ENCODE results near the gene TRPM8.
"Not testable (repeated sequence)": the region's sequence is repeated elsewhere in the genome, so short reads cannot be mapped to it uniquely, and the experiment has no call there.

Gene TRPM8

DNA sequence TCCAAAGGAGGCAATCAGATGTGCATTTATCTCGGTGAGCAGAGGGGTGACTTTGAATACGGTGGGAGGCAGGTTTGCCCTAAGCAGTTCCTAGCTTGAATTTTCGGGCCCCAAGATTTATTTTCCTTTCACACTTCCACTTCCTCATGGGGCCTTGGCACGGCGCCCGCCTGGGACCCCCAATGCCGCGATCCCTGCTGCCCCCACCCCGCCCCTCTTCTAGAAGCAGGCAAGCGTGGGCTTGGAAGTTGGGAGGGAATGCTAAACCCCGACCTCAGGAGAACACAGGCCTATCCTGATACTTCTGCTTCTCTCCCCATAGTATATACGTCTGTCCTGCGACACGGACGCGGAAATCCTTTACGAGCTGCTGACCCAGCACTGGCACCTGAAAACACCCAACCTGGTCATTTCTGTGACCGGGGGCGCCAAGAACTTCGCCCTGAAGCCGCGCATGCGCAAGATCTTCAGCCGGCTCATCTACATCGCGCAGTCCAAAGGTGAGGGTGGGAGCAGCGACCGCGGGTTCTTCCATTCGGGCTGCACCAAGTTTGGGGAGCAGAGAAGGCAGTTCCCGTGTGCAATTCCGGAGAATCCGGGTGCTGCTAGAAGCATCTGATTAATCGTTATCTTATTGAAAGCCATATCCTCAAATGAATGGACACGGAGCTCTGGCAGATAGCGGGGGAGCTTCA lies 21.6 kb downstream of the TRPM8 start:
- no peak for DNase-seq

DNA sequence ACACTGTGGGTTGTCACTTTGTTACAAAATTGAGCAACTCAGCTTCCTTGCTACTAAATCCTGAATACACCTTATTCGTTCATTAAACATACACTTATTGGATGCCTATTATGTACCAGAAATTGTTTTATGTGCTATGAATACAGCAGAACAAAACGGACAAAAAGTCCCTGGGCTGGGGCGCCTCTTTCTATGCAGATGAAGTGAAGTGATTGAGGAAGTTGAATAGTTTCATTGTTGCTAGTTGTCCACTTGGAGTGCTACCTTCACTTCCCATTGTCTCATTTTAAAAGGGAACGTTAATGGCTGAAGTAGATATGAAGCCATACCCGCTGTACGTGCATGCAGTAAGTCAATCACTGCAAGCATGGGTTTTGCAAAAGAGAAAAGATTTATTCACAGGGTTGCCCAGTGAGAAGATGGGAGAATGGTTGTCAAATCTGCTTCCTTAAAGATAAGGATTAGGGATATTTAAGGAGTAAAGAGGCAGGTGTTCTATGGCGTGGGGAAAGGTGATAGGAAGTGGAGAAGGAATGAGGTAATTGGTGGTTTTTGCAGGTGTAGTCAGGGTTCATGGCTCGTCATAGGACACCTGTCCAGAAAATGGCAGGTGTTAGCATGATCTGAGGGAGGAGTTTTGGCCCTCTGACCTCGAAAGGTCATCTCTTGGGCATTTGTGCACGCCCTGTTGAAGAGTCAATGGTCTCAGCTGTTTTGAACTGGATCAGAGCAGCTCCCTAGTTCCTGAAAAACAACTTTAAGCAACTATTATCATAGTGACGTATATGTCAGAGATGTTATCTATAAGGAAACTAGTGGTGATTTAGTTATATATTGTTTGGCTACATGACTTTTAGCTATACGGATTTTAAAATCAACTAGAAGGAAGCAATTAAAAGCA lies 23.5 kb downstream of the TRPM8 start:
- DNase-seq, result no peak

GRCh38 chr2:233942731-233943130 lies 25.6 kb downstream of the TRPM8 start:
- DNase-seq, result no peak

- DNase-seq, result no peak
Observed at GRCh38 chr2:233944269-233944668, 27.1 kb downstream of the TRPM8 start.

- DNase-seq, result no peak
Observed at GRCh38 chr2:233944722-233945121, 27.5 kb downstream of the TRPM8 start.

- no peak for DNase-seq
Observed at GRCh38 chr2:233945146-233945545, 28.0 kb downstream of the TRPM8 start.

DNA sequence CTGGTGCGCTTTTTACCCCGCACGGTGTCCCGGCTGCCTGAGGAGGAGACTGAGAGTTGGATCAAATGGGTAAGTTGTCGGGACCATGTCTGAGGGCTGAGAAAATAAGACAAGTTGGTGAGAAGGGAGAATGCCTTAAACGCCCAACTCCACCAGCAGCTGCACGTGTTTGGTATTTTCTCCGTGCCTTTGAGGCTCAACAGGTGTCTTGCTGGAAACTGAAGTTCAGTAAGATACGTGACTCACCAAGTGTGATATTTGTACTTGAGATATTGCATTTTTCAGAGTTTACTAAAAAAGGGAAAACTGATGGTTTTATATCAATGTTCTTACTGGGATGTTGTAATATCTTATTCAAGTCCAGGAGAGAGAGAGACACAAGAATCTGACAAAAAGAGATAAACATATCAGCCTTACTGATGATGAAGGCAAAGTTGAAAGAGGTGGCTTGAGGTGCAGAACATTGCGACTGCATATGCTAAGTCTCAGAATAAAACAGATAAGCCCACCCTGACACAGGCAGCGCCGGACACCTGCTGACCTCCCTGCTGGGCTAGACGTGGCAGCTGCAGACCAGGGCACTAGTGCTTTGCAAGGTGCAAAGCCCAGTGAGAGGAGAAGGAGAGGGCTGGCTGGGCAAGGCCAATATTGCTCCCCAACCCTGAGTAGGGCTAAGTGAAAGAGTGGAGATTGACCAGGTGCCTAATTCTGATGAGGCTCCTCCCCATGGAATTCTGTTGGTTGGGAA lies 33.1 kb downstream of the TRPM8 start:
- DNase-seq, result no peak

DNA sequence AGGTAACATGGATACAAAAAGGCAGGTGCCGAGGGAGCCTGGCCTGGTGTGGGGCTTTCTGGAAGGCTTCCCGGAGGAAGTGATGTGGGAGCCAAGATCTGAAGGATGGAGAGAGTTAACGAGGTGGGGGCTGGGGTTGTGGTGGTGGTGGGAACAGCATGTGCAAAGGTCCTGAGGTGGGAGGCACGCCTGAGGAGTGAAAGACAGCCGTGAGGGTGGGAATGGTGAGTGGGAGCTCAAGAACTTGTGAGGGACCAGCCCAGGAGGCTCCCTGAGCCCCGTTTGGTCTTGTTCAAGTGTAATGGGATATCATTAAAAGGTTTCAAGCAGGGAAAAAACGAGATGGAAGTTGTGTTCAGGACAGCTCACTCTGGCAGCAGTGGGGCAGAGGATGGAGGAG lies 35.2 kb downstream of the TRPM8 start:
- no peak for DNase-seq

DNA sequence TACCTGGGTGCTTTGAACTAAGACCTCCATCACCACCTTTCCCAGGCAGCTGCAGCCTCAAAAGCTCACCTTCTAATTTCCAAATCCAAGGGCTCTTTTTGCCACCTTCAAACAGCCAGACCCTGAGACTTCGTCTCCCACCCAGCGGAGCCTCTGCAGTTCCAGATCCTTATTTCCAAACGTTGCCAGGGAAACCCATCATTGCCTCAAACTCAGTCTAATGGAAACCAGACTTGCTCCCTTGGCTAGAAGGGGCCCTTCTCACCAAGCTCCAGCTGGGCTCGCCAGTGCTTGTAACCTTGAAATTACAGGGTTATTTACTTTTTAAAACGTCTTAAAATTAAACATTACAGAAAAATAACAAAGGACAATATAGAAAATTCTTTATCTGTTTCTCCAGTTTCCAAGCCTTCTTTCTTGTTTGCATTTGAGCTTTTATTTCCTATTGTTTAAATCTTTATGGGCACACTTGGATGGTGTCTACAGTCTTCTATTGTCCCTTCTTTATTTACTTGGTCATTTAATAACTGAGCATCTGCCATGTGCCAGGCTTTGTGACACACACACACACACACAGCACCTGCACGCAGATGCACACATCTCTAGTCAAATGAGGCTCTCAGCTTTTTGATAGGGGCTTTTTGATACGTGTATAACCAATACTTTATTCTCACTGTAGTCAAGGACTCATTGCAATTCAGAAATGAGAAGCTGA lies 36.1 kb downstream of the TRPM8 start:
- DNase-seq, result no peak

- DNase-seq, result no peak
Observed at GRCh38 chr2:233960203-233960602, 43.0 kb downstream of the TRPM8 start.

DNA sequence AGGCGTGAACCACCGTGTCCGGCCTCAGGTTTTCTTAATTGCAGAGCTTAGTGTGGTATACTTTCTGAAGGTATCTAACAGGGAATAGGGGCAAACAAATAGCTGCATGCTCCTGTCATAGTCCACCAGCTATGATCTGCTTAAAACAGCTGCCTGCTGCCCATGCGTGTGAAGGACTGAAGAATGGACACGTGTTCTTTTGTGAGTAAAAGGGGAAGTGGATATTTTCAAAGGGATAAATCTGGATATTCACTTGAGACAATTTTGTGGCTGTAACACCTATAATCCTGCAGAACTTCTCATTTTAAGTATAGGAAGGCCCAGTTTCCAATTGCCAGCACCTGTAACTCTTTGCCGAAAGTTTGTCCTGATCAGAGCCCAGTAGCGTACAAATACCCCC lies 44.7 kb downstream of the TRPM8 start:
- DNase-seq, result no peak

DNA sequence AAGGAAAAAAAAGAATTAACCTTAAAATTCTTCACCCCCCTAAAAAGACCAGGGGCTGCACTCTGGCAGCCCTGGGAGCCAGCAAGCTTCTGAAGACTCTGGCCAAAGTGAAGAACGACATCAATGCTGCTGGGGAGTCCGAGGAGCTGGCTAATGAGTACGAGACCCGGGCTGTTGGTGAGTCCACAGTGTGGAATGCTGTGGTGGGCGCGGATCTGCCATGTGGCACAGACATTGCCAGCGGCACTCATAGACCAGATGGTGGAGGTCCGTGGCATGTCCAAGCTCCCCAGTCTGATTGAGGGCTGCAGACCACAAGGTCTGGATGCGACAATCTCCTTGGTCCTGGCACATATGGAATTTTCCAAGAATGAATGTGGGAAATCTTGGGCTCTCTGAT lies 47.4 kb downstream of the TRPM8 start:
- DNase-seq, result no peak

DNA sequence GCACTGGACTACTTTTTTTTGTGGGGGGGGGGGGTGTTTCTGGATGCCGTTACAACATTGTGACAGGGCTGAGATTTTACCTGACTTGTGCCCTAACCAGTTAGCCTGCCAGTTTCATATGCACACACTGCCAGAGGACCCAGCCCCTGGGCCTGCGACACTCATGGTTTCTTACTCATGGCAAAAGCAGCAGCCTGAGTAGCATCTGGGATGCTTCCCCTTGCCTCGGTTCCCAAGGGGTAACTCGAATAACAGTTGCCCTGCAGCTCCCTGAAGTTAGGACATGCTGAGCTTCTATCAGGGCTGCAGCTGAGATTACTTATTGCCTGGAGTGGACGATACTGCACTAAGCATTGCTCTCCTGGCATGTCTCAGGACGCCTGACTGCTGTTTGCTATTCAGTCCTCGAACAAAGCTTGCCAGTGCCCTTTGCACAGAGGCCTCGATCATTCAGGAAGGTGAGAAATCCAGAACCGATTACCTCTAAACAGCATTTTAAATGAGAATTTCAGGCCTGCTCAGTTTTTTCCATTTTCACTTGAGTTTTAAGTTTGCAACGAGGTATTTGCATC lies 47.9 kb downstream of the TRPM8 start:
- DNase-seq, result no peak

DNA sequence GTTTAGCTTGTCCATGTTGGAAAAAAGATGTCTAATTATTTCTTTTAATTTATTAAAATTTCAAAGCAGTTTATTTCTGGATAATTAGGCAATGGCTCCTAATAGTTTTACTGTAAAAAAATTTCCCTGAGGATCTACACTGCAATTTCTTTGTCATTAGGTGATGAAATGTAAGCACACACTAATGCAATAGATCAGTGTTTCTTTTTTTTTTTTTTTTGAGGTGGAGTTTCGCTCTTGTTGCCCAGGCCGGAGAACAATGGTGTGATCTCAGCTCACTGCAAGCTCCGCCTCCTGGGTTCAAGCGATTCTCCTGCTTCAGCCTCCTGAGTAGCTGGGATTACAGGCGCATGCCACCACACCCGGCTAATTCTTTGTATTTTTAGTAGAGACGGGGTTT lies 48.5 kb downstream of the TRPM8 start:
- not testable (repeated sequence) for DNase-seq

DNA sequence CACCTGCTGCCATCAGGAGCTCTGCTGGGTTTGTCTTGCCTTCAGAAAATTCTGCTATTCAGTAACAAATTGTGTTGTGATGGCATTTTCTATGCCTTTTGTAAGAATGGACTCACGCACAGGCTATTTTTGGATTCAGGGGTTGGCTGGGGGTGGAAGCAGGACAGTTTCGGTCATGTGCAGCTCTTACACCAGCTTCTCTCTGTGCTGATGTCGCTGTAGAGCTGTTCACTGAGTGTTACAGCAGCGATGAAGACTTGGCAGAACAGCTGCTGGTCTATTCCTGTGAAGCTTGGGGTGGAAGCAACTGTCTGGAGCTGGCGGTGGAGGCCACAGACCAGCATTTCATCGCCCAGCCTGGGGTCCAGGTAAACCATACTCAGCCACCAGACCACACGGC lies 49.2 kb downstream of the TRPM8 start:
- no peak for DNase-seq

- no peak for DNase-seq
Observed at GRCh38 chr2:233967164-233967563, 50.0 kb downstream of the TRPM8 start.

GRCh38 chr2:233968556-233968955 lies 51.4 kb downstream of the TRPM8 start:
- no peak for DNase-seq

GRCh38 chr2:233972460-233972859 lies 55.3 kb downstream of the TRPM8 start:
- not testable (repeated sequence) for DNase-seq

- no peak for DNase-seq
Observed at GRCh38 chr2:233972941-233973575, 55.9 kb downstream of the TRPM8 start.

DNA sequence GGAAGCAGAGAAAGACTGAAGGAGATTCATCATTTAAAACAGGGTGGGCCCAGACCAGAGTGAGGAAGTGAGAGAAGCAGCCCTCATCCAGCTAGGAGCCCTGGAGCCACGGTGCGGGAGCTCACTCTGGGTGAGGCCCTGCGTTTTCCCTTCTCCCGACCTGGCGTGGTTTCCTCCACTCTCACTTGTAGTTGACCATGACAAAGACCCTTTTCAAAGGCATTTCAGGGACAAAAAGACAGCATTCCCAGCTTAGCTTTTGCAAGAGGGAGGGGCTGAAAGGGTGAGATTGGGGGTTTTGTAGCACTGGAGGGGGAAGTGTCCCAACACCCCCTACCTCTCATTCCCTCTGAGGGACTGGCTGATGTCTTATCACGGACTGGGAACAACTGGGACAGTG lies 56.6 kb downstream of the TRPM8 start:
- DNase-seq, result no peak

DNA sequence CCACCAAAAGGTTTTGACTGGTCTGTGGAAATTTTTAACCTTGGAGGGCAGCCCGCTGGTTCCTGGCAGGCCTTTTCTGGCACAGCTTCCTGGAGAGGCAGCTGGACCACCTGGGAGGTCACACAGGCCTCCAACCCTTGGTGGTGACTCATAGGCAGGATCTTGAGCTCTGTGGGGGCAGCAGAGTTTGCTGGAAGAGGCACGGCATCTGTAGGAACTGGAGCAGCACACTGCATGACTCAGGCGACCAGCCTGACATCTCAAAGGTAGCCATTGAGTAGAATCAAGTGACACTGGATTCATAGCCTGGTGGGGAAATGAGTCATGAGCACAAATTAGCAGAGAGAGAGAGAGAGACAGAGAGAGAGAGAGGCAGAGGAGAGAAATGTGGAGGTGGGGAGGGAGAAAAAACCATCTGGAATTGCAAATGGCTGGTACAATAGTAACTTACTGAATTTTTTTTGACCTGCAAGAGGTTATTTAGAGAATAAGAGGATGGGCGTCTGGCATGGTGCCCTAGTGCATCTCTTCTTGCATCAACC lies 57.4 kb downstream of the TRPM8 start:
- DNase-seq, result no peak

GRCh38 chr2:233976087-233976486 lies 58.9 kb downstream of the TRPM8 start:
- DNase-seq, result no peak

Data from left hindlimb (tissue), 1 donor.